Kidney epithelial cell (primary cell): ENCODE measurements around the gene SEMA6C. TPM values are rescaled to one million over a fixed set of nuclear protein-coding genes. Genes with fewer than 3 reads are reported as not detected.
A peak's percentile ranks its signal among the peaks of the same experiment; 100 is the strongest.
"Not testable (repeated sequence)": the region's sequence is repeated elsewhere in the genome, so short reads cannot be mapped to it uniquely, and the experiment has no call there.

Source experiments
- DNase-seq: peaks from one replicate; pipeline ENCODE4 v3.0.0-alpha.2; 2010; ENCODE audit warnings: low read depth
- H3K27me3 ChIP-seq: 2 replicates; pipeline ENCODE4 v1.6.0; 2011; ENCODE audit warnings: low read length; ENCODE audit not compliant: control insufficient read depth, insufficient read depth
- H3K36me3 ChIP-seq: 2 replicates; pipeline ENCODE4 v1.5.1; 2011; ENCODE audit warnings: low read length; ENCODE audit not compliant: control insufficient read depth, insufficient read depth
- H3K4me3 ChIP-seq: 2 replicates; pipeline ENCODE4 v1.5.1; 2011; ENCODE audit warnings: low read depth, mild to moderate bottlenecking, control low read depth, low read length
- total RNA-seq: library from RNA; depleted of rRNA; stranded (reverse); fragments of >200 nt; gene quantifications from 2 replicates; pipeline ENCODE4 v1.2.3, GENCODE V29; 2015
- TF ChIP-seq, protein P1 (sequence below): IDR thresholded peaks from 2 replicates; pipeline ENCODE4 v1.5.1; 2011; ENCODE audit warnings: mild to moderate bottlenecking, moderate library complexity, low read length, control low read depth, inconsistent platforms; ENCODE audit not compliant: insufficient read depth, poor library complexity, severe bottlenecking

SEMA6C gene, protein sequence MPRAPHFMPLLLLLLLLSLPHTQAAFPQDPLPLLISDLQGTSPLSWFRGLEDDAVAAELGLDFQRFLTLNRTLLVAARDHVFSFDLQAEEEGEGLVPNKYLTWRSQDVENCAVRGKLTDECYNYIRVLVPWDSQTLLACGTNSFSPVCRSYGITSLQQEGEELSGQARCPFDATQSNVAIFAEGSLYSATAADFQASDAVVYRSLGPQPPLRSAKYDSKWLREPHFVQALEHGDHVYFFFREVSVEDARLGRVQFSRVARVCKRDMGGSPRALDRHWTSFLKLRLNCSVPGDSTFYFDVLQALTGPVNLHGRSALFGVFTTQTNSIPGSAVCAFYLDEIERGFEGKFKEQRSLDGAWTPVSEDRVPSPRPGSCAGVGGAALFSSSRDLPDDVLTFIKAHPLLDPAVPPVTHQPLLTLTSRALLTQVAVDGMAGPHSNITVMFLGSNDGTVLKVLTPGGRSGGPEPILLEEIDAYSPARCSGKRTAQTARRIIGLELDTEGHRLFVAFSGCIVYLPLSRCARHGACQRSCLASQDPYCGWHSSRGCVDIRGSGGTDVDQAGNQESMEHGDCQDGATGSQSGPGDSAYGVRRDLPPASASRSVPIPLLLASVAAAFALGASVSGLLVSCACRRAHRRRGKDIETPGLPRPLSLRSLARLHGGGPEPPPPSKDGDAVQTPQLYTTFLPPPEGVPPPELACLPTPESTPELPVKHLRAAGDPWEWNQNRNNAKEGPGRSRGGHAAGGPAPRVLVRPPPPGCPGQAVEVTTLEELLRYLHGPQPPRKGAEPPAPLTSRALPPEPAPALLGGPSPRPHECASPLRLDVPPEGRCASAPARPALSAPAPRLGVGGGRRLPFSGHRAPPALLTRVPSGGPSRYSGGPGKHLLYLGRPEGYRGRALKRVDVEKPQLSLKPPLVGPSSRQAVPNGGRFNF
- total RNA-seq, result 6.9 and 9.9 TPM in 2 replicates

DNA sequence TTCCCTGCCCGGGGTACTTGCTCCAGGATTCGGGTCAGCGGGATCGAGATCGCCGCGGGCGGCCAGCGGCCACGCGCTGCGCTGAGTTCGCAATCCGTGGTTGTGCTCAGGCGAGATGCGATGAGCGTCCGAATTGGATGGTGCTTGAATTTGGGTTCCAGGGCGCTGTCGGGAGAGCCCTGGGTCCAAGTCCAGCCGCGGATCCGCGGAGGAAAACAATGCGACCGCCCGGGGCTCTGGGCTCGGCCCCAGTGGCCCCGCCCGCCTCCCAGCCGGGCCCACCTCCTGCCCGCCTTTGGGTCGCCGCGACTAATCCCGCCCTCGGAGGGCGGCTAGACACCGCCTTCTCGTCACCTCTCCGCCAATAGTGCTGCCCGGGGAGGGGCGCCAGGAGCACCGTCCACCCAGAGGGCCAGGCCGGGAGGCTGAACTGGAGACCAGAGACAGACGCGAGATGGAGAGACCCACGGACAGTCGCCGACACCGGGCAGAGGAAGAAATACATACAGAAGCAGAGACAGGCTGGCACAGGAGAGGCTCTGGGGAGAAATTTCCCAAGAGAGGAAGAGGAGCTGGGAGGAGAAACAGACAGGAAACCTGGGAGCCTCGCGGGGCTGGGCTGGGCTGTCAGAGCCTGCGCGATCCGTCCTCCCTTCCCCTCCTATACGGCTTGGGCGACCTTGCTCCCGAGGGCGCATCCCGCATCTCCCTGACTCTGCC is at the start of gene SEMA6C:
Gene SEMA6C, minus strand, starts transcription at position 220 of the 720 bp plus-strand sequence. CDS start 4,010 bp downstream, outside the sequence.
- H3K27me3 ChIP-seq, result peaks cover 3% of the 10 kb centered on the region
- no peak for DNase-seq

GRCh38 chr1:151194894-151195594 is 48.6 kb upstream of the SEMA6C start:
- peak; percentile 70 for DNase-seq
- not testable (repeated sequence) for H3K27me3 ChIP-seq, H3K4me3 ChIP-seq

More for the DNA sequence above, at the start of gene SEMA6C:
- Histone ChIP-seq H3K4me3 (peak within 1 kb of the TSS; percentile 81), H3K36me3 (no peaks in the 10 kb centered on the region)
- TF ChIP-seq, protein P1, sequence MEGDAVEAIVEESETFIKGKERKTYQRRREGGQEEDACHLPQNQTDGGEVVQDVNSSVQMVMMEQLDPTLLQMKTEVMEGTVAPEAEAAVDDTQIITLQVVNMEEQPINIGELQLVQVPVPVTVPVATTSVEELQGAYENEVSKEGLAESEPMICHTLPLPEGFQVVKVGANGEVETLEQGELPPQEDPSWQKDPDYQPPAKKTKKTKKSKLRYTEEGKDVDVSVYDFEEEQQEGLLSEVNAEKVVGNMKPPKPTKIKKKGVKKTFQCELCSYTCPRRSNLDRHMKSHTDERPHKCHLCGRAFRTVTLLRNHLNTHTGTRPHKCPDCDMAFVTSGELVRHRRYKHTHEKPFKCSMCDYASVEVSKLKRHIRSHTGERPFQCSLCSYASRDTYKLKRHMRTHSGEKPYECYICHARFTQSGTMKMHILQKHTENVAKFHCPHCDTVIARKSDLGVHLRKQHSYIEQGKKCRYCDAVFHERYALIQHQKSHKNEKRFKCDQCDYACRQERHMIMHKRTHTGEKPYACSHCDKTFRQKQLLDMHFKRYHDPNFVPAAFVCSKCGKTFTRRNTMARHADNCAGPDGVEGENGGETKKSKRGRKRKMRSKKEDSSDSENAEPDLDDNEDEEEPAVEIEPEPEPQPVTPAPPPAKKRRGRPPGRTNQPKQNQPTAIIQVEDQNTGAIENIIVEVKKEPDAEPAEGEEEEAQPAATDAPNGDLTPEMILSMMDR, result no peak

DNA sequence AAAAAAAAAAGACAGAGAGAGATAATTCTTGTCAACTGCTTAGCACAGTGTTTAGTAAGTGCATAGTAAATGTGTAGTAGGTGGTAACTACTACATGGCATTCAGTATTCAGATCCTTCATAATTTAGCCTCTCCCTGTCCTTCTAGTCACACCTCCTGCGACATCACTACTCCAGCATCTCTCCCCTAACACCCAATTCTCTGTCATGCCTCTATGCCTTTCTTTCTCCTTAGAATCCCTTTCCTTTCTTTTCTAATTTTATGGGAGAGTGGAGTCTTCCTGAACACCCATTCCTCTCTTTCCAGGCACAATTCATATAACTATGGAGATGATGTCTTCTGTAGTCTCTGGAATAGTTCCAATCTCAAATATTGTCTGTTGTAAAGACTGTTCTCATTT is 47.4 kb upstream of the SEMA6C start:
- Histone ChIP-seq H3K27me3 (no peaks in the 10 kb centered on the region), H3K4me3 (no peak overlapping the region), H3K36me3 (no peaks in the 10 kb centered on the region)
- TF ChIP-seq, protein P1, result no peak
- no peak for DNase-seq

More at GRCh38 chr1:151194894-151195594, 48.6 kb upstream of the SEMA6C start:
- H3K36me3 ChIP-seq, result not testable (repeated sequence)

DNA sequence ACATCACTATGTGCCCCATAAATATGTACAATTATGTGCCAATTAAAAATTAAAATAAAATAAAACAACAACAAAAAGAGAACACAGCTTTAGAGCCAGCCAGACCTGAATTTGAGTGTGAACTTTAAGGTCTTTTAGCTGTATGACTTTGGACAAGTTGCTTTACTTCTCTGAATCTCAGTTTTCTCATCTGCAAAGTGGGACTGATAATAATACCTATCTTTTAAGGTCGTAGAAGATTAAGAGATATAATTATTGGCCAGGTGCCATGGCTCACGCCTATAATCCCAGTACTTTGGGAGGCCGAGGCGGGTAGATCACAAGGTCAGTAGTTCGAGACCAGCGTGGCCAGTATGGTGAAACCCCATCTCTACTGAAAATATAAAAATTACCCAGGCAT is 46.9 kb upstream of the SEMA6C start:
- no peaks in the 10 kb centered on the region for H3K36me3 ChIP-seq
- H3K27me3 ChIP-seq, result no peaks in the 10 kb centered on the region
- no peak overlapping the region for H3K4me3 ChIP-seq
- no peak for DNase-seq
- TF ChIP-seq, protein P1, result no peak

GRCh38 chr1:151192047-151192446 is 45.6 kb upstream of the SEMA6C start:
- no peak overlapping the region for H3K4me3 ChIP-seq
- no peaks in the 10 kb centered on the region for H3K36me3 ChIP-seq
- DNase-seq, result no peak
- no peaks in the 10 kb centered on the region for H3K27me3 ChIP-seq
- TF ChIP-seq, protein P1, result no peak
